Adipocyte (in vitro differentiated cells): ENCODE results near the gene GATA3.

Experiments used
- DNase-seq: peaks from one replicate; pipeline ENCODE4 v3.0.0-alpha.2; 2015; ENCODE audit warnings: low read depth
- H3K27me3 ChIP-seq: replicated peaks from 2 replicates; pipeline ENCODE4 v1.7.0; 2013; ENCODE audit warnings: mild to moderate bottlenecking, low read length, moderate library complexity; ENCODE audit not compliant: control insufficient read depth, insufficient read depth
- H3K36me3 ChIP-seq: 2 replicates; pipeline ENCODE4 v1.7.0; 2013; ENCODE audit warnings: low read length, mild to moderate bottlenecking, moderate library complexity; ENCODE audit not compliant: control insufficient read depth, insufficient read depth, severe bottlenecking
- H3K4me1 ChIP-seq: 2 replicates; pipeline ENCODE4 v1.7.0; 2013; ENCODE audit warnings: mild to moderate bottlenecking, low read length, moderate library complexity; ENCODE audit not compliant: control insufficient read depth, insufficient read depth
- H3K4me3 ChIP-seq: 2 replicates; pipeline ENCODE4 v1.7.0; 2013; ENCODE audit warnings: mild to moderate bottlenecking, low read length, moderate library complexity
- H3K9ac ChIP-seq: 2 replicates; pipeline ENCODE4 v1.7.0; 2013; ENCODE audit warnings: mild to moderate bottlenecking, low read length, moderate library complexity
- H3K9me3 ChIP-seq: 2 replicates; pipeline ENCODE4 v1.7.0; 2013; ENCODE audit warnings: mild to moderate bottlenecking, low read length, moderate library complexity; ENCODE audit not compliant: control insufficient read depth

Gene GATA3

DNA sequence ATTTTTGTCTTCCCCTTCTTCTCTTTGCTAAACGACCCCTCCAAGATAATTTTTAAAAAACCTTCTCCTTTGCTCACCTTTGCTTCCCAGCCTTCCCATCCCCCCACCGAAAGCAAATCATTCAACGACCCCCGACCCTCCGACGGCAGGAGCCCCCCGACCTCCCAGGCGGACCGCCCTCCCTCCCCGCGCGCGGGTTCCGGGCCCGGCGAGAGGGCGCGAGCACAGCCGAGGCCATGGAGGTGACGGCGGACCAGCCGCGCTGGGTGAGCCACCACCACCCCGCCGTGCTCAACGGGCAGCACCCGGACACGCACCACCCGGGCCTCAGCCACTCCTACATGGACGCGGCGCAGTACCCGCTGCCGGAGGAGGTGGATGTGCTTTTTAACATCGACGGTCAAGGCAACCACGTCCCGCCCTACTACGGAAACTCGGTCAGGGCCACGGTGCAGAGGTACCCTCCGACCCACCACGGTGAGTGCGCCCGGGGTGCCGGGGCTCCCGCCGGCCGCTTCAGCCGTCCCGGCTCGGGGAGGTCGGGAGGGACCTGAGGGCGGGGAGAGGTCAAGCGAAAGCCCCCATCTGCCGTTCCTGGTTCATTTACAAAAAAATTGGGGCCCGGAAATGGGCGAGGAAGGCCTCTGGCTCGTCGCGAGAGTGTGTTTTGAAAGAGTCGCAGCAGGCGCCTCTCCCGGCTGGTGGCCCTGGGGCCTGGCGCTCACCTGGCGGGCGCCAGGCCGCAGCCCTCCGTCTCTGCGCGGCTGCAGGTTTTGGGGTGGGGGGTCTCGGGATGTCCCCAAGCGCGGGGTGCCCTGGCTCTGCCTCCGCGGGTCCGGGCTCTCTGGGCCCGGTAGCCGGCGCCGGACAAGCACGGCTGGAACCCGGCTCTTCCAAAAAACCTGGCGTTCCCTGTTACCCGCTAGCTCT lies 1.2 kb downstream of the GATA3 start:
- H3K9ac ChIP-seq: no peak overlapping the region
- no peak overlapping the region for H3K4me3 ChIP-seq
- peaks cover 71% of the 10 kb centered on the region for H3K27me3 ChIP-seq
- DNase-seq: no peak
- H3K9me3 ChIP-seq: no peaks in the 10 kb centered on the region
- peaks cover 9% of the 10 kb centered on the region for H3K4me1 ChIP-seq
- no peaks in the 10 kb centered on the region for H3K36me3 ChIP-seq

DNA sequence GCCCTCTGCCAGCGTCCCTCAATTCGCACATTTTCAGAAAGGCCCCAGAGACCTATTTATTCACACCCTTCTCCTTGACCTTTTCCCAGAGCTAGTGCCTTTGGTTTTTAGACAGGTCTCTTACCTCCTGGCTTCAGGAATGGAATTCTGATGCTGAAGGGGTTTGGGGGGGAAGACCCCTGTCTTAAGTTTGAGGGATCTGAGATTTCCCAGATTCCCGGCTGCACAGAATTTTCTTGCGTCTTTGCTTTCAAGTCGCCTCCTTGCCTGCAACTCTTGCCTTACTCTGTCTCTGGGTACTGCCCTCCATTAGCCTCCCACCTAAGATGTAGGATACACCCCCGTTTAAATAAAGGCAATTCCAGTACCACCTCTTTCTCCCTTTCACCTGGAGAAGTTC lies 1.9 kb downstream of the GATA3 start:
- no peak for DNase-seq
- Histone ChIP-seq H3K27me3 (peaks cover 78% of the 10 kb centered on the region), H3K4me1 (peaks cover 9% of the 10 kb centered on the region), H3K9me3 (no peaks in the 10 kb centered on the region), H3K4me3 (no peak overlapping the region), H3K36me3 (no peaks in the 10 kb centered on the region), H3K9ac (no peak overlapping the region)

DNA sequence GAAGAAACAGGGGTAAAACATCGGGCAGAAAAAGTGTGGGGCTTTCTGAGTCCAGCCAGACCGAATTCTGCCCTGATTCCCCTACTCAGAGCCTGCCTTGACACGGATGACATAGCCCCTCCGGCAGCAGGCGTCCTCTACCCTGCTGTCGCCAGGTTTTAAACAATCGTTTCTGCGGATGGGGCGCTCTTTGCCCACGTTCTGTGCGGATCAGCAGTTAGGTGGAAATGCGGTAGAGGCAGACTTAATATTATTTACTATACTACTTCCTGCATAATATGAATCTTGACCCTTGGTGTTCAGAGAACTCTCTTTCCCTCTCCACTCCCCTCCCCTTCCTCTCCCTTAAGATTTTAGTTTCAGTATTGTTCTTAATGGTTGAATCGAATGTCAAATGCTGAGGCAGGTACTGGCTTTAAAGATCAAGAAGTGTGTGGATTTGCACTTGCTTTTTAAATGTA lies 2.4 kb downstream of the GATA3 start:
- no peaks in the 10 kb centered on the region for H3K9me3 ChIP-seq
- H3K27me3 ChIP-seq: peaks cover 81% of the 10 kb centered on the region
- no peak overlapping the region for H3K9ac ChIP-seq
- peaks cover 9% of the 10 kb centered on the region for H3K4me1 ChIP-seq
- no peaks in the 10 kb centered on the region for H3K36me3 ChIP-seq
- DNase-seq: no peak
- no peak overlapping the region for H3K4me3 ChIP-seq

DNA sequence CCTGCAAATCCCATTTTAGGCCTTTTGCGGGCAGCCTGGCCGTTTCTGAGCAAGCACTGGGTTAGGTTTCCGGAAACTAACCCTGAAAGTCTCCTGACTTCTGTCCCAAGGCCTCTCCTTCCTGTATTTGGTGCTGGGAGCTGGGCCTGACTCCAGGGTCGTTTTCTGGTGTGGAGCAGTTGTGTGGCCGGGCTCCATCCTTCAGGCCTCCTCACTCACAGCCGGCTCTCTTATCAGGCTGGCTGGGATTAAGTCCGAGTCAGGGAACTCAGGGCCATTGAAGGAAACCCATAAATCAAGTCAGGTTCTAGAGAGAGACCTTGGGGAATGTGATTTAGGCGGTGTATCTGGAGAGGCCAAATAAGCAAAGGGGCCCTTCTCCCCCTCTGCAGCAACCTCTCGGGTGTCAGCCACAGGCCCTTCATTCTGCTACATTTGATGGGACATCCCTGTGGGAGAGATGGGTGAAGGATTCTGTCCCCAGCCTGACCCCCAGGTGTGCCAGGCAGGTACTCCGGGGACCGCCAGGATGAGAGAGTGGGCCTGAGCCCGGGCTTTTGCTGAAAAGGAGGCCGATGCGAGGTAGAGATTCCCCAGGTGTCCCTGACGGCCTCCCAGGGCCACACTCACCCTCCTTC lies 3.3 kb downstream of the GATA3 start:
- DNase-seq: no peak
- Histone ChIP-seq H3K27me3 (peaks cover 79% of the 10 kb centered on the region), H3K36me3 (no peaks in the 10 kb centered on the region), H3K9ac (no peak overlapping the region), H3K4me3 (no peak overlapping the region), H3K9me3 (no peaks in the 10 kb centered on the region), H3K4me1 (peaks cover 7% of the 10 kb centered on the region)

DNA sequence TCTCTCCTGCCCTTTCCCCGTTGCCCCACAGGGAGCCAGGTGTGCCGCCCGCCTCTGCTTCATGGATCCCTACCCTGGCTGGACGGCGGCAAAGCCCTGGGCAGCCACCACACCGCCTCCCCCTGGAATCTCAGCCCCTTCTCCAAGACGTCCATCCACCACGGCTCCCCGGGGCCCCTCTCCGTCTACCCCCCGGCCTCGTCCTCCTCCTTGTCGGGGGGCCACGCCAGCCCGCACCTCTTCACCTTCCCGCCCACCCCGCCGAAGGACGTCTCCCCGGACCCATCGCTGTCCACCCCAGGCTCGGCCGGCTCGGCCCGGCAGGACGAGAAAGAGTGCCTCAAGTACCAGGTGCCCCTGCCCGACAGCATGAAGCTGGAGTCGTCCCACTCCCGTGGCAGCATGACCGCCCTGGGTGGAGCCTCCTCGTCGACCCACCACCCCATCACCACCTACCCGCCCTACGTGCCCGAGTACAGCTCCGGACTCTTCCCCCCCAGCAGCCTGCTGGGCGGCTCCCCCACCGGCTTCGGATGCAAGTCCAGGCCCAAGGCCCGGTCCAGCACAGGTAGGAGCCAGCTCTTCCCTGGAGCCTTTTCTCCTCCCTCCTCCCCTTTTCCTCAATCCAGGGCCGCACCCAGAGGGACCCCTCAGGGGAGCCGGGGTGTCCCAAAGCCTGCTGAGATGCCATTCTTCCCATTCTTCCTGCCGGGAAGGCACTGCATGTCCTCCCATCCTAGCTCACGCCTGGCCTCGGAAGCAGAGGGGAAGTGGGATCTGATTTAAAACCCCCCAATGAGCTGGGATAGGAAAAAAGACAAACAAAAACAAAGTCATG lies 4.0 kb downstream of the GATA3 start:
- no peak for DNase-seq
- Histone ChIP-seq H3K9ac (no peak overlapping the region), H3K4me3 (no peak overlapping the region), H3K36me3 (no peaks in the 10 kb centered on the region), H3K27me3 (peaks cover 82% of the 10 kb centered on the region), H3K4me1 (peaks cover 4% of the 10 kb centered on the region), H3K9me3 (no peaks in the 10 kb centered on the region)

DNA sequence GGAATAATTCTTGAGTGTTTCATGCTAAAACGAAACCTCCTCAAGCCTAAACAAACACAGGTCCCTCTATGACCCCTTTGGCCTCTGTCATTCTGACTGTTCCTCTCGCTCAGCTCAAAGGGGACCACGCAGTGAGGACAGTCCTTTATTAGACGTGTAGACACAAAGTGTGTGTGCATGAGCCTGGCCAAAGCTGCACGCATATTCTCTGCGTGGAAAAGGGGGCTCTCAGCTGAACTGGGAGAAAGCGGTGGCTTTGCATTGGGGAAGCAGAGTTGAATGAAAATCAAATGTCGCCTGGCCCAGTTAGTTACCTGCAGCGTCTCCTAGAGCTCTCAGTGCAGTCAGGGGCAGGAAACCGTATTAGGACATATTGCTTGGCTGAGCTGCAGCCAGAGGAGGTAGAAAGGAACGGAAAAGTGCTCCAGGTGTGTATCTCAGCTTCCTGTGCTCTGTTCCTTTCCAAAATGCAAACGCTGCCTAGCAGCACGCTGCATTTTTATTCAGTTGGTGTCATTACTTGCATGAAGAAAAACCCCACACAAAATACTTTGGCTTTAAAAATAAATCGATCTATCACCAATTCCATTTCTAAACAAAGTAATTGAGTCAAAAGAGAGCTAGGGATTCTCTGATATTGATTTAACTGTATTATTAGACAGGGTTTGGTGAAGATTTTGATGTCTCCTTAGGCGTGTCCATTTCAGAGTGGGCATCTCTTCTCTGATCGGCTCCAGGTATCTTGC lies 4.9 kb downstream of the GATA3 start:
- H3K9me3 ChIP-seq: no peaks in the 10 kb centered on the region
- peaks cover 90% of the 10 kb centered on the region for H3K27me3 ChIP-seq
- H3K4me3 ChIP-seq: no peak overlapping the region
- H3K9ac ChIP-seq: no peak overlapping the region
- DNase-seq: no peak
- no peaks in the 10 kb centered on the region for H3K4me1 ChIP-seq
- no peaks in the 10 kb centered on the region for H3K36me3 ChIP-seq

DNA sequence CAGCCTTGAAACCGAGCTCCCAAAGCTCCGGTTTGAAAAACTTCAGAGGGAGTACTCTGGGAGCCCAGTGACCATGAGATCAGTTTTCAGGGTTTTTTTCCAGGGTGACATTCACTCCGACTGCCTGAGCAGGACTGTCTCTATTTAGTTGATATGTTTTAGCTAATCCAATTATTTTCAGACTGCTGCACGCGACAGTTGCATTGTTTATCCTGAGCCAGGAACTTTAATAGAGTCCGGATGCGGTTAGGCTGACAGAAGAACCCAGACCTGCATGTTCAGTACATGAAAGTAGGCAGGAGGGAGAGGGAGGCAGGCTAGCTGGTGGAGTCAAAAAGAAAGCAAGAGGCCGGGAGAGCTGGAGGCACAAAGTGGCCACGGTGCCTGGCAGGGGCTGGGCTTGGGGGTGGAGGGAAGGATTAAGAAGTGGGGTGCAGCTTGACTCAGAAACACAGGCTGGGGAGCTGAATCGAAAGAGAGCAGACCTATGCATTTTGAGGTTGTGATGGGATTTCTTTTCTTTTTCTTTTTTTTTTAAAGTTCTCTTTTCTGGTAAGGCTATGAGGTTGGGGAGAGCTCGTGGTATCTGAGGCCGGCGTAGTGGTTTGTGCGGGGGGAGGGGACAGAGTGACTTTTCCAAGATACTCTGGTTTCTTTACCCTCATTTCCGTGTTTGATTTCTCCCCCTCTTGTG lies 5.7 kb downstream of the GATA3 start:
- H3K4me3 ChIP-seq: no peak overlapping the region
- H3K9me3 ChIP-seq: no peaks in the 10 kb centered on the region
- H3K4me1 ChIP-seq: no peaks in the 10 kb centered on the region
- no peak overlapping the region for H3K9ac ChIP-seq
- peak; percentile 42 for DNase-seq
- no peaks in the 10 kb centered on the region for H3K36me3 ChIP-seq
- peaks cover 90% of the 10 kb centered on the region for H3K27me3 ChIP-seq

DNA sequence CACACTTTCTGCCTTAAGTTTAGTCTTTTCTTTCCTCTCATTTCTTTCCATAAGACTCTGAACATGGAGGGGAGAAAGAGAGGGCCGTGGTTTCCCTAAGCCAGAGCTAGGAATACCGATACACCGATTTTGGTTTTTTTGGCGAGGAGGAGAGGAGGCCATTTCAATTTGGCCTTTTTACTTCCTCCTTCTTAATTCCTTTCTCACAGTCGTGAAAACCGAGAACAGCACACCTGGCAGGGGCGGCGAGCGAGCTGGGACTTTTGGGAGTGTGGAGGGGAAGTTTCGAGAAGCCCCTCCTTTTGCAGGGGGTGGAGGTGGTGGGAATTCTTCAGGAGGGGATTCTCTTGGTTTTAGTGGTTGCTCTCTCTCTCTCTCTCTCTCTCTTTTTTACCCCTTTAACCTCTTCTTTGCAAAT lies 6.2 kb downstream of the GATA3 start:
- no peak for DNase-seq
- H3K4me1 ChIP-seq: no peaks in the 10 kb centered on the region
- H3K9me3 ChIP-seq: no peaks in the 10 kb centered on the region
- no peaks in the 10 kb centered on the region for H3K36me3 ChIP-seq
- no peak overlapping the region for H3K9ac ChIP-seq
- H3K4me3 ChIP-seq: no peak overlapping the region
- H3K27me3 ChIP-seq: peaks cover 85% of the 10 kb centered on the region

DNA sequence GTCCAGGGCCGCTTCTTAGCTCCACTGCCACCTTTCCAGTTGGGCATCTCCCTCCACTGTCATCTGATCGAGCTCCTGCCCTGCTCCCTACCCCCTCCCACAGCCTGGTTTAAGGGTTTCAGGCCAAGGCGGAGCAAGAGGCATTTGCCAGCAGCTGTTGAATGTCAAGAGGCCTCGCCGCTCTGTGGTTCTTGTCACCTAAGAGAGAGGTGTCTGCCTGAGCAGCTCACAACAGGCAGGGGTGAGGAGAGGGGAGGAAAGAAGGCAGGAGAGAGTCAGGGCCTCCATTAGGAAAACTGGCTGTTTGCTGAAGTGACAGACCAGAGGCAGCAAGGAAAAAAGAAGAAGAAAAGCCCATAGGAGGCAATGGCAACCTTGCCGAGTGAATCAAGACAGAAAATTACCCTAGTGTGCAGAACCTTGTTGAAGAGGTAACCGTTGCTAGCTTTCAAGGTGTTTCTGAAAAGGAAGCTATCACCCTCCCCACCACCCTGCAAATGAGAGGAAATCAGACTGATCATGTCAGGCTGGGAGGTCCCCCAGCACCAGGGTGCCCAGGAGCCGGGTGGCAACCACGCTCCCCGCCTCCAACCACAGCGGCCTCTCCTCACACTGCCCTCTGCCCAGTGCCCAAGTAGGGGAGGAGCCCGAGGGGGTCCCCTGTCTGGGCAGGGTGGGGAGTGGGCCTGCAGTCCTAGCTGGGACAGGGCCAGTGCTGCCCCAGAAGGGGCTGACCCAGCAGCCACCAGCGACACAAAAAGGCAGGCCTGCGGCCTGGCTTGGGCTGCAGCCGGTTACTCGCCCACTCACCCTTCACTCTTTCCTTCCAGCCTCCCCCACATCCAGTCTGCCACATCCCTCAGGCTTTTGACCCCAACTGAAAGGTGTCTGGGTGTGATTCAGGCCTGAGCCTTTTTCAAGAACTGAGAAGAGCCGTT lies 7.1 kb downstream of the GATA3 start:
- Histone ChIP-seq H3K9ac (no peak overlapping the region), H3K9me3 (no peaks in the 10 kb centered on the region), H3K4me1 (no peaks in the 10 kb centered on the region), H3K36me3 (no peaks in the 10 kb centered on the region), H3K4me3 (no peak overlapping the region), H3K27me3 (peaks cover 81% of the 10 kb centered on the region)
- no peak for DNase-seq
